H1 (cell line): ENCODE measurements around the gene PLP2. TPM values are rescaled to one million over a fixed set of nuclear protein-coding genes. Genes with fewer than 3 reads are reported as not detected.

Experiments
- CTCF ChIA-PET: fragments of 300-600 bp; sonication (Branson Sonifier 250); formaldehyde crosslinking; loops from one replicate; lab custom pipeline; 2021; ENCODE audit not compliant: partially characterized antibody; lab: Charles Lee
- POLR2A ChIA-PET: fragments of 300-600 bp; sonication (Branson Sonifier 250); formaldehyde crosslinking; loops from one replicate; lab custom pipeline; 2021; ENCODE audit warnings: inconsistent platforms; ENCODE audit not compliant: partially characterized antibody; lab: Charles Lee
- DNase-seq, 2 experiments: peaks; one replicate each; pipeline versions ENCODE4 v3.0.0 to v3.0.0-alpha.2; 2010 to 2022; ENCODE audit warnings: low spot score in 2 of 2, low read depth in 1 of 2, mixed read lengths in 1 of 2
- FAIRE-seq: peaks from 2 replicates; lab custom pipeline; 2011; peaks lifted over from hg19 to GRCh38; lab: Jason Lieb, UNC
- H2AFZ ChIP-seq: 2 replicates; pipeline ENCODE4 v1.8.1; 2012; ENCODE audit warnings: low read length, inconsistent platforms
- H2AK5ac ChIP-seq: 2 replicates; pipeline ENCODE4 v1.6.1; 2013; ENCODE audit warnings: low read depth, low read length
- H2BK120ac ChIP-seq: replicated peaks from 2 replicates; pipeline ENCODE3; 2013; ENCODE audit warnings: low read depth, low read length, inconsistent platforms
- H2BK12ac ChIP-seq: 2 replicates; pipeline ENCODE4 v1.6.1; 2013; ENCODE audit warnings: low read depth, low read length
- H2BK15ac ChIP-seq: 2 replicates; pipeline ENCODE4 v1.6.1; 2013; ENCODE audit warnings: low read length
- H2BK20ac ChIP-seq: 2 replicates; pipeline ENCODE4 v1.6.1; 2013; ENCODE audit warnings: low read length
- H2BK5ac ChIP-seq: 2 replicates; pipeline ENCODE4 v1.6.1; 2013; ENCODE audit warnings: low read depth, low read length
- H3K14ac ChIP-seq: 2 replicates; pipeline ENCODE4 v1.6.1; 2013; ENCODE audit warnings: inconsistent platforms; ENCODE audit not compliant: insufficient read length
- H3K18ac ChIP-seq: 2 replicates; pipeline ENCODE4 v1.6.1; 2013; ENCODE audit warnings: low read length; ENCODE audit errors: extremely low read depth
- H3K23ac ChIP-seq: 2 replicates; pipeline ENCODE4 v1.6.1; 2013; ENCODE audit warnings: inconsistent platforms; ENCODE audit not compliant: insufficient read length
- H3K23me2 ChIP-seq: 2 replicates; pipeline ENCODE4 v1.6.1; 2013; ENCODE audit warnings: low read depth, low read length
- H3K27ac ChIP-seq: 2 replicates; pipeline ENCODE4 v1.6.1; 2011; ENCODE audit warnings: low read depth, low read length, inconsistent platforms
- H3K27me3 ChIP-seq, 4 experiments: replicated peaks in 1 of 4; 1 replicate in 1 of 4; 2 replicates in 3 of 4; pipeline versions ENCODE4 v1.6.1 to v1.8.1; 2011 to 2013; ENCODE audit warnings: low read length in 3 of 4, mild to moderate bottlenecking in 3 of 4, inconsistent platforms in 2 of 4, mixed read lengths in 2 of 4, moderate library complexity in 1 of 4; ENCODE audit not compliant: control insufficient read depth in 3 of 4, insufficient read depth in 3 of 4; ENCODE audit errors: extremely low read depth in 1 of 4
- H3K36me3 ChIP-seq, 4 experiments: 2 replicates each; pipeline versions ENCODE4 v1.6.1 to v1.8.1; 2011 to 2013; ENCODE audit warnings: mild to moderate bottlenecking in 4 of 4, low read length in 3 of 4, moderate library complexity in 2 of 4, control low read depth in 1 of 4, inconsistent platforms in 1 of 4; ENCODE audit not compliant: insufficient read depth in 4 of 4, control insufficient read depth in 2 of 4
- H3K4ac ChIP-seq: replicated peaks from 2 replicates; pipeline ENCODE3; 2013; ENCODE audit warnings: low read length, low read depth, mixed read lengths, inconsistent platforms; ENCODE audit not compliant: insufficient read length
- H3K4me1 ChIP-seq, 4 experiments: replicated peaks in 1 of 4; 1 replicate in 1 of 4; 2 replicates in 3 of 4; pipeline versions ENCODE4 v1.6.1 to v1.8.1; 2011 to 2013; ENCODE audit warnings: low read length in 3 of 4, inconsistent platforms in 2 of 4, mixed read lengths in 1 of 4; ENCODE audit not compliant: insufficient read depth in 4 of 4, control insufficient read depth in 3 of 4
- H3K4me2 ChIP-seq, 2 experiments: 2 replicates each; pipeline versions ENCODE4 v1.6.1 to v1.8.1; 2011 to 2013; ENCODE audit warnings: low read depth in 2 of 2, low read length in 2 of 2, control low read depth in 1 of 2, inconsistent platforms in 1 of 2, mild to moderate bottlenecking in 1 of 2; ENCODE audit not compliant: insufficient read depth in 1 of 2
- H3K4me3 ChIP-seq, 4 experiments: fragments of 200-600, 300-600 bp in 1 of 4; sonication (generic), shearing (Covaris generic), sonication (Bioruptor Twin) in 1 of 4; 2 replicates each; pipeline versions ENCODE4 v1.5.1 to v1.8.1; 2011 to 2016; ENCODE audit warnings: low read length in 4 of 4, low read depth in 3 of 4, control low read depth in 2 of 4, inconsistent platforms in 2 of 4, mild to moderate bottlenecking in 2 of 4, mixed read lengths in 1 of 4, moderate library complexity in 1 of 4; ENCODE audit not compliant: insufficient read depth in 2 of 4; ENCODE audit errors: extremely low read depth in 1 of 4
- H3K56ac ChIP-seq: replicated peaks from 2 replicates; pipeline ENCODE3; 2013; ENCODE audit warnings: low read depth, mild to moderate bottlenecking, mixed read lengths, low read length, inconsistent platforms; ENCODE audit not compliant: insufficient read length
- H3K79me1 ChIP-seq: 2 replicates; pipeline ENCODE4 v1.6.1; 2013; ENCODE audit warnings: low read depth, low read length, control low read depth
- H3K79me2 ChIP-seq, 2 experiments: 2 replicates each; pipeline versions ENCODE4 v1.6.1 to v1.8.1; 2012 to 2013; ENCODE audit warnings: low read length in 2 of 2, mild to moderate bottlenecking in 2 of 2, inconsistent platforms in 1 of 2; ENCODE audit not compliant: insufficient read depth in 2 of 2, control insufficient read depth in 1 of 2
- H3K9ac ChIP-seq, 4 experiments: replicated peaks in 1 of 4; 1 replicate in 1 of 4; 2 replicates in 3 of 4; pipeline versions ENCODE4 v1.6.1 to v1.8.1; 2011 to 2013; ENCODE audit warnings: low read depth in 3 of 4, low read length in 3 of 4, control low read depth in 2 of 4, mild to moderate bottlenecking in 2 of 4, moderate library complexity in 2 of 4, inconsistent platforms in 1 of 4; ENCODE audit errors: extremely low read depth in 1 of 4
- H3K9me3 ChIP-seq, 2 experiments: 2 replicates each; pipeline versions ENCODE4 v1.6.1 to v1.8.1; 2012 to 2013; ENCODE audit warnings: mild to moderate bottlenecking in 2 of 2, moderate library complexity in 2 of 2, control low read depth in 1 of 2, inconsistent platforms in 1 of 2, low read depth in 1 of 2, low read length in 1 of 2, mixed read lengths in 1 of 2; ENCODE audit not compliant: insufficient read depth in 2 of 2
- H4K20me1 ChIP-seq, 2 experiments: replicated peaks in 1 of 2; 2 replicates each; pipeline versions ENCODE3 to v1.8.1; 2011 to 2013; ENCODE audit warnings: inconsistent platforms in 2 of 2, low read length in 2 of 2, mild to moderate bottlenecking in 1 of 2; ENCODE audit not compliant: insufficient read depth in 2 of 2, control insufficient read depth in 1 of 2
- H4K5ac ChIP-seq: 2 replicates; pipeline ENCODE4 v1.6.1; 2013; ENCODE audit warnings: low read length, low read depth, mixed read lengths, inconsistent platforms; ENCODE audit not compliant: insufficient read length
- H4K8ac ChIP-seq: 2 replicates; pipeline ENCODE4 v1.8.0; 2013; ENCODE audit warnings: mild to moderate bottlenecking, moderate library complexity, low read length, inconsistent platforms; ENCODE audit not compliant: insufficient read depth; ENCODE audit errors: extremely low read depth
- H4K91ac ChIP-seq: replicated peaks from 2 replicates; pipeline ENCODE3; 2013; ENCODE audit warnings: low read length, mixed read lengths, inconsistent platforms; ENCODE audit not compliant: insufficient read length
- CREB1 ChIP-seq: IDR thresholded peaks from 2 replicates; pipeline ENCODE4 v1.6.1; 2012; ENCODE audit warnings: inconsistent platforms
- CTBP2 ChIP-seq: IDR thresholded peaks from 2 replicates; pipeline ENCODE4 v1.7.0; 2011; ENCODE audit warnings: borderline replicate concordance, mild to moderate bottlenecking, moderate library complexity, mixed read lengths, low read length; ENCODE audit not compliant: insufficient read depth, insufficient read length
- EZH2 ChIP-seq: fragments of 200-600 bp; sonication (generic); IDR thresholded peaks from 2 replicates; pipeline ENCODE4 v1.7.1; 2012; ENCODE audit warnings: low read depth, mild to moderate bottlenecking, moderate library complexity, low read length, inconsistent platforms; ENCODE audit not compliant: severe bottlenecking
- HDAC6 ChIP-seq: IDR thresholded peaks from one replicate; pipeline ENCODE4 v1.7.1; 2012; ENCODE audit warnings: low read depth, mild to moderate bottlenecking, inconsistent platforms, low read length, moderate library complexity
- MAX ChIP-seq: IDR thresholded peaks from 2 replicates; pipeline ENCODE4 v1.6.1; 2012; ENCODE audit warnings: inconsistent platforms
- NRF1 ChIP-seq: IDR thresholded peaks from 2 replicates; pipeline ENCODE4 v1.6.1; 2011; ENCODE audit warnings: mild to moderate bottlenecking, low read depth, low read length, improper control_type of control experiment
- RNF2 ChIP-seq: fragments of 200-900, 300-1000 bp; sonication (generic); IDR thresholded peaks from 2 replicates; pipeline ENCODE4 v1.7.1; 2016; ENCODE audit warnings: borderline replicate concordance, low read depth, mild to moderate bottlenecking, antibody characterized with exemption, low read length; ENCODE audit not compliant: poor library complexity, severe bottlenecking; ENCODE audit errors: missing control alignments
- SP2 ChIP-seq: IDR thresholded peaks from 2 replicates; pipeline ENCODE4 v1.6.1; 2012; ENCODE audit warnings: mild to moderate bottlenecking, low read length, inconsistent platforms
- TAF1 ChIP-seq: IDR thresholded peaks from 2 replicates; pipeline ENCODE4 v1.6.1; 2011; ENCODE audit warnings: mild to moderate bottlenecking, low read depth, low read length
- TBP ChIP-seq: IDR thresholded peaks from 2 replicates; pipeline ENCODE4 v1.6.1; 2011; ENCODE audit warnings: low read depth, low read length, improper control_type of control experiment
- TEAD4 ChIP-seq: IDR thresholded peaks from 2 replicates; pipeline ENCODE4 v1.6.1; 2012; ENCODE audit warnings: low read depth, low read length, inconsistent platforms, mixed read lengths
- WGBS, 2 experiments: shearing (Covaris generic) in 1 of 2; methylation state at CpG; one replicate each; pipeline versions ENCODE4 v1.1.6 to v1.1.7; 2013 to 2015; ENCODE audit warnings: low lambda C conversion rate in 2 of 2, mixed read lengths in 2 of 2, inconsistent platforms in 1 of 2, low coverage in 1 of 2, missing lambda C conversion rate in 1 of 2; ENCODE audit not compliant: insufficient replicate concordance in 2 of 2, insufficient coverage in 1 of 2, insufficient read length in 1 of 2; ENCODE audit errors: extremely low coverage in 1 of 2, missing lambda C conversion rate in 1 of 2; 5-methylcytosine and 5-hydroxymethylcytosine counted together
- polyA plus RNA-seq, 7 experiments: library from polyadenylated mRNA; depleted of rRNA in 3 of 7; stranded (reverse) in 5 of 7; unstranded in 2 of 7; fragments of >200 nt in 5 of 7; fragments of 200-250 nt in 2 of 7; gene quantifications; 1 replicate in 5 of 7; 2 replicates in 1 of 7; 4 replicates in 1 of 7; pipeline versions ENCODE4 v1.2.1 to v1.2.3, GENCODE V29; 2011 to 2013; ENCODE audit warnings: missing spikeins in 2 of 7, mixed read lengths in 2 of 7
- total RNA-seq: library from RNA; stranded (reverse); fragmentation: NEBNext Ultra II Directional; extraction: Animal tissue kit (Norgen Biotek cat#: 25700); gene quantifications from 2 replicates; pipeline ENCODE4 v1.2.1, GENCODE V29; 2021
- TF ChIP-seq, protein P1 (sequence below): IDR thresholded peaks from 2 replicates; pipeline ENCODE4 v1.6.1; 2011; ENCODE audit warnings: low read length, improper control_type of control experiment

PLP2 gene
- total and polyA plus RNA-seq, 2 of the 8 experiments (the other 6 are each of a cell fraction or from before 2014, with no cell fraction given): 10.3 to 23.4 TPM

GRCh38 chrX:49157194-49157593 is 14.5 kb upstream of the PLP2 start:
- Histone ChIP-seq H2BK120ac (no peak overlapping the region), H3K9ac (no peak overlapping the region), H2BK20ac (no peak overlapping the region), H4K5ac (no peak overlapping the region), H2AK5ac (no peak overlapping the region), H3K27me3 (peaks cover 1 to 9% (median 3%) of the 10 kb centered on the region in 4 experiments; a peak in 5 of 7 replicates), H3K14ac (no peak overlapping the region), H2BK5ac (no peak overlapping the region), H3K4me3 (peak overlapping the region in 1 of 4 experiments; percentile 47; a peak in 3 of 8 replicates), H3K36me3 (no peaks in the 10 kb centered on the region), H4K8ac (no peak overlapping the region), H3K9me3 (no peaks in the 10 kb centered on the region), H2BK15ac (no peak overlapping the region), H2AFZ (no peak overlapping the region), H3K79me2 (no peaks in the 10 kb centered on the region), H3K4me2 (peak overlapping the region; percentile 59 to 87), H4K20me1 (no peaks in the 10 kb centered on the region), H3K4me1 (peaks cover 0 to 4% (median under 1%) of the 10 kb centered on the region in 4 experiments; a peak in 3 of 7 replicates), H3K4ac (no peak overlapping the region), H4K91ac (no peak overlapping the region), H2BK12ac (no peak overlapping the region), H3K18ac (no peak overlapping the region; the same call in 1 of the 2 replicates), H3K23me2 (peaks cover 2% of the 10 kb centered on the region; the same call in 1 of the 2 replicates), H3K79me1 (no peaks in the 10 kb centered on the region), H3K27ac (no peak overlapping the region), H3K56ac (no peak overlapping the region), H3K23ac (no peak overlapping the region)
- WGBS, 2 experiments: 11% methylated on average over 7 of the region's 25 CpGs; no CpG with 5 or more reads in 1 of the 2 experiments
- ChIA-PET POLR2A (interaction anchor here (0.6 kb wide), 1 partner anchor 15 kb away, joined by 3 read pairs; no protein-coding TSS in a partner anchor), CTCF (interaction anchor here (0.6 to 2.6 kb wide), 4 partner anchors 14 to 186 kb away, joined by 3 to 10 read pairs (median 4); partner anchors contain the start of gene KCND1)
- FAIRE-seq (no peak), DNase-seq (peak in 1 of 2 experiments; percentile 49)
- no peak for TF ChIP-seq EZH2
- no peak for TF ChIP-seq NRF1
- no peak for TF ChIP-seq MAX
- TF ChIP-seq RNF2: no peak
- TF ChIP-seq, protein P1, sequence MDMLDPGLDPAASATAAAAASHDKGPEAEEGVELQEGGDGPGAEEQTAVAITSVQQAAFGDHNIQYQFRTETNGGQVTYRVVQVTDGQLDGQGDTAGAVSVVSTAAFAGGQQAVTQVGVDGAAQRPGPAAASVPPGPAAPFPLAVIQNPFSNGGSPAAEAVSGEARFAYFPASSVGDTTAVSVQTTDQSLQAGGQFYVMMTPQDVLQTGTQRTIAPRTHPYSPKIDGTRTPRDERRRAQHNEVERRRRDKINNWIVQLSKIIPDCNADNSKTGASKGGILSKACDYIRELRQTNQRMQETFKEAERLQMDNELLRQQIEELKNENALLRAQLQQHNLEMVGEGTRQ: no peak
- no peak for TF ChIP-seq SP2
- no peak for TF ChIP-seq TAF1
- TF ChIP-seq TBP: no peak
- TF ChIP-seq TEAD4: no peak
- no peak for TF ChIP-seq CTBP2
- TF ChIP-seq HDAC6: no peak
- TF ChIP-seq CREB1: no peak
